NT2/D1 (cell line): ENCODE data around the gene SFXN5.

Experiments
- SUZ12 ChIP-seq: IDR thresholded peaks from 2 replicates; pipeline ENCODE4 v1.6.1; 2011; ENCODE audit not compliant: insufficient read length, insufficient read depth; ENCODE audit errors: extremely low read depth
- YY1 ChIP-seq: IDR thresholded peaks from 2 replicates; pipeline ENCODE4 v1.6.1; 2011; ENCODE audit not compliant: insufficient read length, insufficient read depth
- ZNF274 ChIP-seq: IDR thresholded peaks from 2 replicates; pipeline ENCODE4 v1.6.1; 2011; ENCODE audit warnings: mild to moderate bottlenecking, low read depth, low read length

- TF ChIP-seq SUZ12 (no peak), YY1 (no peak), ZNF274 (no peak)
These were observed 19.7 kb upstream of the SFXN5 start for GRCh38 chr2:73091164-73091563.
